AG04449 (cell line): ENCODE data around the gene SCUBE1.

Experiments
- CTCF ChIA-PET: fragments of 350-600 bp; formaldehyde crosslinking; extraction: SDS; loops from one replicate; lab custom pipeline; 2021; ENCODE audit warnings: antibody characterized with exemption; lab: Yijun Ruan, JAX
- POLR2A ChIA-PET: fragments of 400-600, 350-600 bp; formaldehyde crosslinking; extraction: SDS; loops from one replicate; lab custom pipeline; 2020; ENCODE audit warnings: antibody characterized with exemption, inconsistent platforms; lab: Yijun Ruan, JAX
- DNase-seq: peaks from one replicate; pipeline ENCODE4 v3.0.0-alpha.2; 2010; ENCODE audit warnings: low read depth, low spot score
- H3K4me3 ChIP-seq: 2 replicates; pipeline ENCODE4 v1.5.1; 2011; ENCODE audit warnings: low read depth, mild to moderate bottlenecking, control low read depth, low read length
- TF ChIP-seq, protein P1 (sequence below): IDR thresholded peaks from one replicate; pipeline ENCODE4 v1.5.1; 2011; ENCODE audit warnings: mild to moderate bottlenecking, moderate library complexity, low read length, control low read depth, inconsistent platforms; ENCODE audit not compliant: insufficient read depth; ENCODE audit errors: missing control alignments

The SCUBE1 gene

DNA sequence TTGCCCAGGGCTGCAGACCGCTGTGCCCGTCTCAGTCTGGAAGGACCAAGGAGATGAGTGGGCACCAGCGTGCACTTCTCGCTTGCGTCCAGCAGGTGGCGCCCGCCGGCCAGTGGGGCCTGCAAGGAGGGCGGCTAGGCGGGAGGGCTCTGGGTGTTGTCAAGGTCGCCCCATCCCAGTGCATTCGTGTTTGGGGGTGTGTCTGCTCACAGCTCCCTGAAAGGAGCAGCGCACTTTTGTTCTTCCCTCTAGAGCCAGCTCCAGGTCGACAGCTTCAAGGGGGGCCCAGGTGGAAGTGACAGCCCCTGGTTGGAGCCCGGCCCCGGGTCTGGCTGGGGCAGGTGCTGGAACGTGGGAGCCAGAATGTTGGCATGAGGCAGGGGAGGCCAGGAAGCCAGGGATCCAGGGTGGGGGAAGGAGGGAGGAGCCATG is 45.3 kb upstream of the SCUBE1 start:
- CTCF ChIA-PET: interaction anchor here (0.8 to 11.1 kb wide), 15 partner anchors 9 to 1238 kb away, joined by 3 to 132 read pairs (median 7); partner anchors contain the start of gene SAMM50
- TF ChIP-seq, protein P1, sequence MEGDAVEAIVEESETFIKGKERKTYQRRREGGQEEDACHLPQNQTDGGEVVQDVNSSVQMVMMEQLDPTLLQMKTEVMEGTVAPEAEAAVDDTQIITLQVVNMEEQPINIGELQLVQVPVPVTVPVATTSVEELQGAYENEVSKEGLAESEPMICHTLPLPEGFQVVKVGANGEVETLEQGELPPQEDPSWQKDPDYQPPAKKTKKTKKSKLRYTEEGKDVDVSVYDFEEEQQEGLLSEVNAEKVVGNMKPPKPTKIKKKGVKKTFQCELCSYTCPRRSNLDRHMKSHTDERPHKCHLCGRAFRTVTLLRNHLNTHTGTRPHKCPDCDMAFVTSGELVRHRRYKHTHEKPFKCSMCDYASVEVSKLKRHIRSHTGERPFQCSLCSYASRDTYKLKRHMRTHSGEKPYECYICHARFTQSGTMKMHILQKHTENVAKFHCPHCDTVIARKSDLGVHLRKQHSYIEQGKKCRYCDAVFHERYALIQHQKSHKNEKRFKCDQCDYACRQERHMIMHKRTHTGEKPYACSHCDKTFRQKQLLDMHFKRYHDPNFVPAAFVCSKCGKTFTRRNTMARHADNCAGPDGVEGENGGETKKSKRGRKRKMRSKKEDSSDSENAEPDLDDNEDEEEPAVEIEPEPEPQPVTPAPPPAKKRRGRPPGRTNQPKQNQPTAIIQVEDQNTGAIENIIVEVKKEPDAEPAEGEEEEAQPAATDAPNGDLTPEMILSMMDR: peak; percentile 100
- POLR2A ChIA-PET: no interaction called here
- DNase-seq: no peak
- H3K4me3 ChIP-seq: no peak overlapping the region

GRCh38 chr22:43387815-43388214 is 44.6 kb upstream of the SCUBE1 start:
- no peak overlapping the region for H3K4me3 ChIP-seq
- no peak for DNase-seq
- ChIA-PET POLR2A (no interaction called here), CTCF (interaction anchor here (0.9 to 11.1 kb wide), 14 partner anchors 10 to 1238 kb away, joined by 3 to 132 read pairs (median 9); partner anchors contain the start of gene SAMM50)
- TF ChIP-seq, protein P1: no peak

DNA sequence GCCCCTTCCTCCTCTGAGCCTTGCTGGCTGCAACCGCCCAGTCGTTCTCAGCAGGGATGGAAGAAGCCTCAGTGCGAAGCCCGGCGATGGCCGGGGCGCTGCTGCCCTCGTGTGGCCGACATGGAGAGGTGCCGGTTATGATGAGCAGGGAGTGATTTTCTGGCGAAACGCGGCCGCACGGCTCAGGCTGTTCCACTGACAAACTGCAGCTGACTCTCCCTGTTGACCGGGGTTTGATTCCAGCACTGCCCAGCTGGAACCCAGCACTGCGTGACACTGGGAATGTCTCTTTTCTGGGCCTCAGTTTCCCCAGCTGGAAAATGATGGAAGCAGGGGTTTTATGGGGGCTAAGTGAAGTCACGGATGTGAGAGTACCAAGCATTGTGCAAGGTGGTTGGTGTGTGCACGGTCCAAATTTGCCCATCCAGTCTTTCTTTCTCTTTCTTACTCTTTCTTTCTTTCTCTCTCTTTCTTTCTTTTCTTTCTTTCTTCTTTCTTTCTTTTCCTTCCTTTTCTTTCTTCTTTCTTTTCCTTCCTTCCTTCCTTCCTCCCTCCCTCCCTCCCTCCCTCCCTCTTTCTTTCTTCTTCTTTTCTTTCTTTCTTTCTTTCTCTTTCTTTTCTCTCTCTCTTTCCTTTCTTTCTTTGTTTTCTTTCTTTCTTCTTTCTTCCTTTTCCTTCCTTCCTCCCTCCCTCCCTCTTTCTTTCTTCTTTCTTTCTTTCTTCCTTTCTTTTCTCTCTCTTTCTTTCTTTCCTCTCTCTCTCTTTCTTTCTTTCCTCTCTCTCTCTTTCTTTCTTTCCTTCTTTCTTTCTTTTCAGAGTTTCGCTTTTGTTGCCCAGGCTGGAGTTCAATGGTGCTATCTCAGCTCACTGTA is 42.8 kb upstream of the SCUBE1 start:
- CTCF ChIA-PET: interaction anchor here (0.7 to 11.1 kb wide), 19 partner anchors 9 to 497 kb away, joined by 3 to 132 read pairs (median 6); no protein-coding TSS in a partner anchor
- TF ChIP-seq, protein P1: peak; percentile 96
- H3K4me3 ChIP-seq: no peak overlapping the region
- POLR2A ChIA-PET: no interaction called here
- DNase-seq: peak; percentile 16

GRCh38 chr22:43384863-43385262 is 41.7 kb upstream of the SCUBE1 start:
- ChIA-PET POLR2A (no interaction called here), CTCF (interaction anchor here (0.7 to 11.1 kb wide), 16 partner anchors 10 to 1243 kb away, joined by 3 to 132 read pairs (median 6); partner anchors contain the start of gene TTLL12)
- TF ChIP-seq, protein P1: no peak

DNA sequence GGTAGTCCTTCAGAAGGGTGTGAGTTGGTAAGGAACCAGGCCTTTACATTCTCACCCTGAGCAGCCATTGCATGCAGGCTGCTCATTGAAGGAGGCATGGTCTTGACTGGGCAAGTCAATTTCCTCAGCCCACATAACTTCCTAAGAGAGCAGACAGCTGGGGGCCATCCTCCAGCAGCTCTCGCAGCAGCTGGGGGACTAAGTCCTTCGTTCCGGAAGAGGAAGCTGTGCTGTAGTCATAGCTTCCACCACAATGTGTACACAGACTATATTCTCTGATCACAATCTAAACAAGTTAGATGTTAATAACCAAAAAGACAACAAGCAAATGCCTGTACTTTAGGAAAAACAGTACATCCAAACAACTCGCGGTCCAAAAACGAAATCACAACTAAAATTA is 38.5 kb upstream of the SCUBE1 start:
- no peak for DNase-seq
- CTCF ChIA-PET: interaction anchor here (2.5 to 11.1 kb wide), 3 partner anchors 8 to 153 kb away, joined by 9 to 132 read pairs (median 21); no protein-coding TSS in a partner anchor
- POLR2A ChIA-PET: no interaction called here
- no peak overlapping the region for H3K4me3 ChIP-seq
- TF ChIP-seq, protein P1: no peak

More at GRCh38 chr22:43384863-43385262, 41.7 kb upstream of the SCUBE1 start:
- DNase-seq: no peak
- no peak overlapping the region for H3K4me3 ChIP-seq
